ENCODE results near the gene RNU7-1.

Gene RNU7-1

DNA sequence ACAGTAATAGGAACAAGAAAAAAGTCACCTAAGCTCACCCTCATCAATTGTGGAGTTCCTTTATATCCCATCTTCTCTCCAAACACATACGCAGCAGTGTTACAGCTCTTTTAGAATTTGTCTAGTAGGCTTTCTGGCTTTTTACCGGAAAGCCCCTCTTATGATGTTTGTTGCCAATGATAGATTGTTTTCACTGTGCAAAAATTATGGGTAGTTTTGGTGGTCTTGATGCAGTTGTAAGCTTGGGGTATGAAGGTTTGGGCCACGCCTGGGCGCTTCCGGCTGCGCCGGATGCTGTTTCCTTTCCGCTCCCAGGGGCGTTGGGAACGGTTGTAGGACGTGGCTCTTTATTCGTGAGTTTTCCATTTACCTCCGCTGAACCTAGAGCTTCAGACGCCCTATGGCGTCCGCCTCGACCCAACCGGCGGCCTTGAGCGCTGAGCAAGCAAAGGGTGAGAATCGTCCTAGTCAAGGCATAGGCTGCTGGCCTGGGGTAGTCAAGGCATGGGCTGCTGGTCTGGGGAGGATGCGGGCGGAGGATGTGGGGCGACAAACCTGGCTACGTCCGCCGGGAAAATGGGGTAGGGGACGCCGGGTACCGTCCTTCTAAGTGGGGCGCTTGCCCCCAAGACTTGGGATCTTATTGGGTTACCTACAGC lies at the start of gene RNU7-1, which contains the start of gene C12orf57:
TSS of gene RNU7-1 (plus strand) at position 95 of the 659 bp plus-strand sequence.
TSS of gene C12orf57 (plus strand) at position 301 of the 659 bp plus-strand sequence. CDS start at position 401, 100 bp downstream.
- no peak for TF ChIP-seq CTCF (conservative IDR thresholded peaks at IDR 0.05; ENCODE audit: low read depth, low read length)
- peak; percentile 89 for DNase-seq (ENCODE audit: low read depth)
- peak within 1 kb of the TSS; percentile 86 for H3K4me3 ChIP-seq (ENCODE audit: low read depth, low read length)

GRCh38 chr12:6894321-6894720 lies 49.3 kb upstream of the RNU7-1 start:
- TF ChIP-seq CTCF (conservative IDR thresholded peaks at IDR 0.05; ENCODE audit: low read depth, low read length): no peak
- H3K4me3 ChIP-seq (ENCODE audit: low read depth, low read length): no peak overlapping the region
- no peak for DNase-seq (ENCODE audit: low read depth)

DNA sequence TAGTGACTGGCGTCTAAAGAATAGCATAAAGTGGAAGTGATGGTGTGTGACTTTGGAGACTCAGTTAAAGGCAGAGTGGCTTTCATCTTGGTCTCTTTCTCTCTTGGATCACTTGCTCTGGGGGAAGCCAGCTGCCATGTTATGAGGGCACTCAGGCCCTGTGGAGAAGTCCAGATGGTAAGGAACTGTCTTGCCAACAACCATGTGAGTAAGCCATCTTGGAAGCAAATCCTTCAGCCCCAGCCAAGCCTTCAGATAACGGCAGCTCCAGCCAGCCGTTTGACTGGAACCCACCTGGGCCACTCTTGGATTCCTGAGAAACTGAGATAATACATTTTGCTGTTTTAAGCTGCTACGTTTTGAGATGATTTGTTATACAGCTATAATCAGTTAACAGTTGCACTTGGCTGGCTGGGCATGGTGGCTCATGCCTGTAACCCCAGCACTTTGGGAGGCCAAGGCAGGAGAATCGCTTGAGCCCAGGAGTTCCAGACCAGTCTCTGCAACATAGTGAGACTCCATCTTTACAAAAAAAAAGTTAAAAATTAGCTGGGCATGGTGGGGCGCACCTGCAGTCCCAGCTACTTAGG lies 46.7 kb upstream of the RNU7-1 start:
- H3K4me3 ChIP-seq (ENCODE audit: low read depth, low read length): no peak overlapping the region
- no peak for DNase-seq (ENCODE audit: low read depth)
- TF ChIP-seq CTCF (conservative IDR thresholded peaks at IDR 0.05; ENCODE audit: low read depth, low read length): no peak

GRCh38 chr12:6899427-6899826 lies 44.2 kb upstream of the RNU7-1 start:
- TF ChIP-seq CTCF (conservative IDR thresholded peaks at IDR 0.05; ENCODE audit: low read depth, low read length): no peak
- no peak overlapping the region for H3K4me3 ChIP-seq (ENCODE audit: low read depth, low read length)
- DNase-seq (ENCODE audit: low read depth): no peak

DNA sequence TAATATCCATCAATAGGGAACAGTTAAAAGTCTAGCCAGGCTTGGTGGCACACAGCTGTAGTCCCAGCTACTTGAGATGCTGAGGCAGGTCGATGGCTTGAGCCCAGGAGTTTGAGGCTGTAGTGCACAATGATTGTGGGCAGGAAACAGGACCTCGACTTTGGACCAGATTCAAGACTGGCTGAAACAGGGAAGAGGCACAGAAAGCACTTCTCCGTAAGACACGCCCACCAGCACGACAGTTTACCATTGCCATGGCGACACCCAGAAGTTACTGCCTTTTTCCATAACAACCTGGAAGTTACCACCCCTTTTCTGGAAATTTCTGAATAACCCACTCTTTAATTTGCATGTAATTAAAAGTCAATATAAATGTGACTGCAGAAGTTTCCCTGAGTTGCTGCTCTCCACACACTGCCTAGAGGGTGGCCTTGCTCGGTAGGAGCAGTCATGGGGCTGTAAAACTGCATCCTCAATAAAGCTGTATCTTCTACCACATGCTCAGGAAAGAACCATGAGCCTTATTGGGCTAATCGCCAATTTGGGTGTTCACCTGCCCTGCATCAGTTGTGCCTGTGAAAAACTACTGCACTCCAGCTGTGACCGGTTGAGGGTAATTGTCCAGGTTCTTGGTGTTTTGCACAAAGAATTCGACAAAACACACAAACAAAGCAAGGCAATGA lies 43.6 kb upstream of the RNU7-1 start:
- no peak for TF ChIP-seq CTCF (conservative IDR thresholded peaks at IDR 0.05; ENCODE audit: low read depth, low read length)
- peak; percentile 48 for DNase-seq (ENCODE audit: low read depth)
- H3K4me3 ChIP-seq (ENCODE audit: low read depth, low read length): no peak overlapping the region

GRCh38 chr12:6902448-6902847 lies 41.2 kb upstream of the RNU7-1 start:
- H3K4me3 ChIP-seq (ENCODE audit: low read depth, low read length): no peak overlapping the region
- no peak for TF ChIP-seq CTCF (conservative IDR thresholded peaks at IDR 0.05; ENCODE audit: low read depth, low read length)
- DNase-seq (ENCODE audit: low read depth): no peak

Data from choroid plexus epithelial cell (primary cell).